PC-9 (cell line): Measurements from ENCODE around the gene CST4. TPM values are rescaled to one million over a fixed set of nuclear protein-coding genes. Genes with fewer than 3 reads are reported as not detected.
A peak's percentile ranks its signal among the peaks of the same experiment; 100 is the strongest.

Experiments used
- BruUV-seq: library from RNA; stranded (reverse); fragments of 400-500 nt; replicated peaks from 2 replicates; lab custom pipeline; 2021; lab: Mats Ljungman, UMichigan
- CTCF ChIA-PET: fragments of 300-600 bp; sonication (Branson Sonifier 250); formaldehyde crosslinking; loops from one replicate; lab custom pipeline; 2022; ENCODE audit warnings: antibody characterized with exemption; lab: Charles Lee
- POLR2A ChIA-PET: fragments of 300-600 bp; sonication (Branson Sonifier 250); formaldehyde crosslinking; loops from one replicate; lab custom pipeline; 2022; ENCODE audit warnings: antibody characterized with exemption; ENCODE audit not compliant: unreplicated experiment; lab: Charles Lee
- DNase-seq, 2 experiments: peaks; one replicate each; pipeline versions ENCODE4 v3.0.0 to v3.0.0-alpha.2; 2015 to 2022; ENCODE audit warnings: mixed read lengths in 1 of 2
- H2AFZ ChIP-seq: fragments of 200-600 bp; sonication (generic); 2 replicates; pipeline ENCODE4 v1.8.1; 2017; ENCODE audit warnings: antibody characterized with exemption
- H3F3A ChIP-seq: fragments of 200-600 bp; sonication (generic); 2 replicates; pipeline ENCODE4 v1.8.1; 2017; ENCODE audit warnings: antibody characterized with exemption, mild to moderate bottlenecking, low read depth; ENCODE audit not compliant: insufficient read depth
- H3K27ac ChIP-seq: fragments of 200-600 bp; sonication (generic); 2 replicates; pipeline ENCODE4 v1.6.1; 2016; ENCODE audit warnings: mixed run types
- H3K27me3 ChIP-seq: fragments of 200-600 bp; sonication (generic); 2 replicates; pipeline ENCODE4 v1.6.1; 2016; ENCODE audit warnings: low read depth, mixed run types; ENCODE audit not compliant: insufficient read depth
- H3K36me3 ChIP-seq: fragments of 200-600 bp; sonication (generic); 2 replicates; pipeline ENCODE4 v1.6.1; 2016; ENCODE audit warnings: low read depth, mixed run types
- H3K4me1 ChIP-seq: fragments of 200-600 bp; sonication (generic); replicated peaks from 2 replicates; pipeline ENCODE4 v1.6.1; 2016; ENCODE audit warnings: mixed run types; ENCODE audit not compliant: insufficient read depth
- H3K4me2 ChIP-seq: fragments of 200-600 bp; sonication (generic); 2 replicates; pipeline ENCODE4 v1.6.1; 2017; ENCODE audit warnings: mixed run types
- H3K4me3 ChIP-seq: fragments of 200-600 bp; sonication (generic); 2 replicates; pipeline ENCODE4 v1.6.1; 2016; ENCODE audit warnings: mixed run types
- H3K79me2 ChIP-seq: fragments of 200-600 bp; sonication (generic); 2 replicates; pipeline ENCODE4 v1.6.1; 2017; ENCODE audit warnings: low read depth, mixed run types
- H3K9me2 ChIP-seq: fragments of 200-600 bp; sonication (generic); 2 replicates; pipeline ENCODE4 v1.8.1; 2017; ENCODE audit warnings: mild to moderate bottlenecking; ENCODE audit not compliant: insufficient read depth
- H3K9me3 ChIP-seq: fragments of 200-600 bp; sonication (generic); 2 replicates; pipeline ENCODE4 v1.8.1; 2016; ENCODE audit warnings: low read depth; ENCODE audit not compliant: insufficient read depth
- H4K20me1 ChIP-seq: fragments of 200-600 bp; sonication (generic); 2 replicates; pipeline ENCODE4 v1.8.1; 2017; ENCODE audit not compliant: insufficient read depth
- CTCF ChIP-seq: fragments of 200-600 bp; sonication (generic); conservative IDR thresholded peaks from 2 replicates; pipeline ENCODE4 v1.6.1; 2017; ENCODE audit warnings: mixed run types, antibody characterized with exemption, mild to moderate bottlenecking, moderate library complexity
- EZH2 ChIP-seq: fragments of 200-600 bp; sonication (generic); IDR thresholded peaks from 2 replicates; pipeline ENCODE4 v1.8.0; 2017; ENCODE audit warnings: antibody characterized with exemption, low read depth
- intact Hi-C: fragments of 100-400 bp; cut with micrococcal nuclease; formaldehyde crosslinking; loops from one replicate; pipeline ENCODE4 v1.10.0; 2022; ENCODE audit not compliant: unreplicated experiment
- total RNA-seq: library from RNA; stranded (reverse); gene quantifications from 2 replicates; pipeline ENCODE4 v1.2.3, GENCODE V29; 2021

Gene CST4
- total RNA-seq, 1 experiment from 2014 or later = not detected

- H3K9me2 ChIP-seq = no peaks in the 10 kb centered on the region
- POLR2A ChIA-PET = no interaction called here
- no peak for DNase-seq
- H2AFZ ChIP-seq = no peak overlapping the region
- peaks cover 6% of the 10 kb centered on the region for H3K4me1 ChIP-seq
- intact Hi-C loops = no loop called here
- H3K36me3 ChIP-seq = no peaks in the 10 kb centered on the region
- no peaks in the 10 kb centered on the region for H3K9me3 ChIP-seq
- H3K4me3 ChIP-seq = no peak overlapping the region
- no peak for TF ChIP-seq EZH2
- no peak for TF ChIP-seq CTCF
- 0 out of 2 replicates have a peak overlapping the region, but pooled peaks have one; percentile 12 for H3K4me2 ChIP-seq
- no TSS peak for BruUV-seq
- no peaks in the 10 kb centered on the region for H3K27me3 ChIP-seq
- H3K79me2 ChIP-seq = no peaks in the 10 kb centered on the region
- no peaks in the 10 kb centered on the region for H3F3A ChIP-seq
- H4K20me1 ChIP-seq = no peaks in the 10 kb centered on the region
- H3K27ac ChIP-seq = no peak overlapping the region
- CTCF ChIA-PET = no interaction called here
These were observed 16.7 kb downstream of the CST4 start for GRCh38 chr20:23672158-23672557.

- no TSS peak for BruUV-seq
- no peak overlapping the region for H3K4me2 ChIP-seq
- H3K36me3 ChIP-seq = no peaks in the 10 kb centered on the region
- no peak overlapping the region for H3K4me3 ChIP-seq
- intact Hi-C loops = no loop called here
- H3K9me2 ChIP-seq = no peaks in the 10 kb centered on the region
- no peak overlapping the region for H2AFZ ChIP-seq
- DNase-seq = no peak
- no peaks in the 10 kb centered on the region for H3K9me3 ChIP-seq
- H3K79me2 ChIP-seq = no peaks in the 10 kb centered on the region
- H4K20me1 ChIP-seq = no peaks in the 10 kb centered on the region
- no peak overlapping the region for H3K27ac ChIP-seq
- POLR2A ChIA-PET = no interaction called here
- no peaks in the 10 kb centered on the region for H3K27me3 ChIP-seq
- TF ChIP-seq EZH2 (no peak), CTCF (no peak)
- CTCF ChIA-PET = no interaction called here
- H3K4me1 ChIP-seq = peaks cover 6% of the 10 kb centered on the region
- no peaks in the 10 kb centered on the region for H3F3A ChIP-seq
These were observed 17.4 kb downstream of the CST4 start for GRCh38 chr20:23671479-23671878.

- CTCF ChIA-PET = interaction anchor here (0.6 kb wide), 1 partner anchor 48 kb away, joined by 10 read pairs; no protein-coding TSS in a partner anchor
- TF ChIP-seq EZH2 = no peak
- TF ChIP-seq CTCF = no peak
- no peaks in the 10 kb centered on the region for H3K79me2 ChIP-seq
- H3K4me1 ChIP-seq = peaks cover 6% of the 10 kb centered on the region
- no peaks in the 10 kb centered on the region for H3K9me2 ChIP-seq
- no peaks in the 10 kb centered on the region for H3F3A ChIP-seq
- no peak overlapping the region for H3K4me2 ChIP-seq
- intact Hi-C loops = no loop called here
- H3K27ac ChIP-seq = no peak overlapping the region
- POLR2A ChIA-PET = no interaction called here
- no peaks in the 10 kb centered on the region for H3K9me3 ChIP-seq
- no peak overlapping the region for H3K4me3 ChIP-seq
- DNase-seq = no peak
- H4K20me1 ChIP-seq = no peaks in the 10 kb centered on the region
- no TSS peak for BruUV-seq
- H3K36me3 ChIP-seq = no peaks in the 10 kb centered on the region
- no peaks in the 10 kb centered on the region for H3K27me3 ChIP-seq
- no peak overlapping the region for H2AFZ ChIP-seq
These were observed 18.5 kb downstream of the CST4 start for GRCh38 chr20:23670361-23670760.
